Measurements from ENCODE around the gene SSBP4. TPM values are rescaled to one million over a fixed set of nuclear protein-coding genes. Genes with fewer than 3 reads are reported as not detected.

The SSBP4 gene
- total RNA-seq, 1 experiment from 2014 or later = 25.7 TPM

DNA sequence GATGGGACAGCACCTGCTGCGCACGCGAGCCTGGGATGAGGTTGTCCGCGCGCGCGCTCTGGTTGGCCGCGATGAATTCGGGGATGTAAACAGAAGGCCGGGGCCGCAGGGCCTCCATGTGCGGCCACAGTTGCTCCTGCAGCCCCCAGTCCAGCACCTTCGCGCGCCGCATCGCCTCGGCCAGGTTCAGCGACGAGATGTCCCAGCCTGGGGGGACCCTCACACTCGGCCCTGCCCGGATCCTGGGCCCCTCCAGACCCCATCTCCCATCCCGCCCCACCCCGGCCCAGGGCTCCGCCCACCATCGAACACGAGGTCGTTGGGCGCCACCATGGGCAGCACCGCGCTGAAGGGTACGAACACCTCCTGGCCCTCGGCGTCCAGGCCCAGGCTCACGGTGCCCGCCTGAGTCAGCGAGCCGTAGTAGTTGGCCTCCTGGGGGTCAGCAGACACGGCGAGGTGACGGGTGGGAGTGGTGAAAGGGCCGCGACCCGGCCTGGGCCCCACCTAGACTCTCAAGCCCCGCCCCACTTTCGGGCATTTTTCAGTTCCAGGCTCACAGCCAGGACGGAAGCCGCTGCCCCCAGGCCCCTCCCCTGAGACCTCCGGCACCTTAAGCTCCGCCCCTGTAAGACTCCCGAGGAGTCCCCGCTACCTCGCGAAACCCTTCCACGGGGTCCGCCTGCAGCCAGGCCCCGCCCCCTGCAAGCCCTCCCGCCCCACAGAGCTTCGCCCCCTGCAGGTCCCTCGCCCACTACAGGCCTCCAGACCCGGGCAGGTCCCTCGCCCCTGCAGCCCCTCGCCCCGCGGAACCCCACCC is 17.7 kb downstream of the SSBP4 start:
- in situ Hi-C loops (cut with HindIII; ENCODE audit: low pct_unique_long_range_greater_than_20kb, low sequenced_read_pairs) = no loop called here
- peak; percentile 86 for DNase-seq (ENCODE audit: low read depth, low spot score)

DNA sequence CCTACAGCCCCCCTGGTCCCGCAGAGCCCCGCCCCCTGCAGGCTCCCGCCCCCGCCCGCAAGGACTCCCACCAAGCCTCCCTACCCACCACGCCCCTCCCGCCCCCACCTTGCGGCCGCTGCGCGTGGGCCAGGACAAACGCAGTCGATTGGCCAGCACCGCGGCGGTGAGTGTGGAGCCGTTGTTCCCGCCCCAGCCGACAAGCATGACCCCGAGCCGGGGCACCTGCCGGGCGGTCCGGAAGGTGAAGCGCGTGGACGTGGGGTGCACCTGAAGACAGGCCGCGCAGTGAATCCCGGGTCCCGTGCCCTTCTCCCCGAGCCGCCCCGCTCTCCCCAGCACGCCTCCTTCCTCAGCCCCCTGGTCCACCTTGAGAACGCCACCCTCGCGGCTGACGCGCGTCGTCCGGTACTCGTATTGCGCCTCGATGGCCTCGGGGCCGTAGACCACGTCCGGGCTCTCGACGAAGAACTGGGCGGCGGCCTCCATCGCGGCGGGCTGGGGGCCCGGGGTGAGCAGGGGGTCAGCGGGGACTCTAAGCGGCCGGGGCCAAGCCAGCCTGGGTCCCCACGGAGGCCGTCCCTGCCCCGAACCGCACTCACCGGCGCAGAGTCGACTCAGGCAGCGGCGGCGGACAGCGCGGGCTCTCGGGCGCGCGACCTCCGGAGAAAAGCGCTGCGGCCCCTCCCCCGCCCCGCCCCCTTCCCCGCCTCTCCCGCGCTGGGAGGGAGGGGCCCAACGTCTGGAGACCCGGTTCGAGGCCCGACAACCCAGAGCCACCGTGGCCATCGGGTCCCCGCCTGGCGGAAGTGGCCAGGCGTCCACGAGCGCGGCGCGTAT is 18.5 kb downstream of the SSBP4 start, which contains the start of gene ISYNA1:
ISYNA1 (minus strand) TSS at position 643 of the 840 bp plus-strand sequence; CDS start at position 489, 154 bp downstream.
- in situ Hi-C loops (cut with HindIII; ENCODE audit: low pct_unique_long_range_greater_than_20kb, low sequenced_read_pairs) = no loop called here
- peak; percentile 44 for DNase-seq (ENCODE audit: low read depth, low spot score)

DNA sequence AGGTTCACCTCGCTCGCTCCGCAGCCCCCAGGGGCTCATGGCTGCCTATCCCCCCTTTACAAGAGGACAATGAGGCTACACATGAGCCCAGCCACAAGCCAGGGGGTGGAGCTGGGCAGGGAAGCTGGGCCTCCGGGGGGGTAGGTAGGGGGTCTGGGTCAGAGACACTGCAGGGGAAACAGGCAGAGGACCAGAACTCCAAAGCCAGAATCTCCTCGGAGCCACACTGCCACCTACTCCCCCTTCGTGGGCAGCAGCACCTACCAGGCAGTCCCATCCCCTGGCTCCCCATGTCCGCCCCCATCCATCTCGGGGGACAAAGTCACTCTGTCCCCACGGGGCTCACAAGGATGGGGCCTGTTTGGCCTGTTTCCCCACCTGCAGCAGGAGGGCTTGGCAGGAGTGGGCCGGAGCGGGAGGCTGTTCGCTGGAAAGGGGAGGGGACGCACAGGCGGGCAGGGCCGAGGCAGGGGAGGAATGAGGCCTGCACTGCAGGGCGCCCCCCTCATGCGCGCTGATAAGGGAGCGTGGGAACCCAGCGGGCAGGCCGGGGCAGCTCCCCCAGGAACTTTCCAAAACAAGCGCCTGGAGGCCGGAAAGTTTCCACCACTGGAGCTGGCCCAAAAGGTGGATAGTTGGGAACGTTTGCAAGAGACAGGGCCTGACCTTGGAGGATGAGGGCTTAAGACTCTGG is 19.3 kb downstream of the SSBP4 start:
- in situ Hi-C loops (cut with HindIII; ENCODE audit: low pct_unique_long_range_greater_than_20kb, low sequenced_read_pairs) = no loop called here

DNA sequence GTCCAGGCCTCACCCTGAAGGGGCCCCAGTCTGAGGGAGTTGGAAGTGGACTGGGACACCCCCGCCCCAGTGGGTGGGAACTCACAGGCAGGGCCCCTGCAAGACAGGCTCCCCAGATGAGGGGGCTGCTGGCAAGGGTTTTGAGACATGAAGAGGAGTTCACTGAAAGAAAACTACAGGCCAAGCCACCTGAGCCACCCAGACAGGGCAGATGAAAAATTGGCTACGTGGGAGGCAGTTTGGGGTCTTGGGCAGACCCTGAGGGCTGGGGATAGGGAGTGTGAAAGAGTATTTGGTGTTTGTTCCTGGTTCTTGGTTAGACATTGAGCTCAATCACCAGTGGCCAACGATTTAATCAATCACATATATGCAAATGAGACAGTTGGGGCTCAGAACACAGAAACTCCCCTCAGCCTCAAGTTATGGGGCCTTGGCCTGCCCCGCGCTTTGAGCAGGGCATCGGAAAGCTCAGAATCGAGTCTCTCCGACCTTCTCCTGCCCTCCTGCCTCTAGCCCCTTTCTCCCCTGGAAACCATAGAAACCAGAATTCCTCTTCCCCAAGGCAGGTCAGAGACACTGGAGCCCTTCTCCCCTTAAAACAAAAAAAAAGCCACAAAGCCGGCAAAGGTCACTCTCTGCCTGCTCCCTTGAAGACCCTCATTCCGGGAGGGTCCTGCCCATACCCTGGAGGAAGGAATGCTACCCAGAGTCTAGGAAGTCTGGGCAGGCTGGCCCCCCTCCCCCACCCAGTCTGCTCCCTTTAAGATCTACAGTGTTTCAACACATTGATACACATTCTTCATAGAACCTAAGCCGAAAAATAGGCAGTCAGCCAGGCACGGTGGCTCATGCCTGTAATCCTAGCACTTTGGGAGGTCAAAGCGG is 20.1 kb downstream of the SSBP4 start:
- no peak for DNase-seq (ENCODE audit: low read depth, low spot score)
- in situ Hi-C loops (cut with HindIII; ENCODE audit: low pct_unique_long_range_greater_than_20kb, low sequenced_read_pairs) = no loop called here

More for the DNA sequence above, 19.3 kb downstream of the SSBP4 start:
- DNase-seq (ENCODE audit: low read depth, low spot score) = no peak

DNA sequence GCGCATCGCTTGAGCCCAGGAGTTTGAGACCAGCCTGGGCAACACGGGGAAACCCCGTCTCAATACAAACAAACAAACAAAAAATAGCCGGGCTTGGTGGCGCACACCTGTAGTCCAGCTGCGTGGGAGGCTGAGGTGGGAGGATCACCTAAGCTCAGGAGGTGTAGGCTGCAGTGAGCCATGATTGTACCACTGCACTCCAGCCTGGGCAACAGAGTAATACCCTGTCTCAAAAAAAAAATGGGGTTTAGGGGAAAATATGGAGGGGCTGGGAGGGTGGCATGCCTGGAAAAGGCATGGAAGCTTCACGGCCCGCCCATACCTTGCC is 20.7 kb downstream of the SSBP4 start:
- no peak for DNase-seq (ENCODE audit: low read depth, low spot score)
- in situ Hi-C loops (cut with HindIII; ENCODE audit: low pct_unique_long_range_greater_than_20kb, low sequenced_read_pairs) = no loop called here

DNA sequence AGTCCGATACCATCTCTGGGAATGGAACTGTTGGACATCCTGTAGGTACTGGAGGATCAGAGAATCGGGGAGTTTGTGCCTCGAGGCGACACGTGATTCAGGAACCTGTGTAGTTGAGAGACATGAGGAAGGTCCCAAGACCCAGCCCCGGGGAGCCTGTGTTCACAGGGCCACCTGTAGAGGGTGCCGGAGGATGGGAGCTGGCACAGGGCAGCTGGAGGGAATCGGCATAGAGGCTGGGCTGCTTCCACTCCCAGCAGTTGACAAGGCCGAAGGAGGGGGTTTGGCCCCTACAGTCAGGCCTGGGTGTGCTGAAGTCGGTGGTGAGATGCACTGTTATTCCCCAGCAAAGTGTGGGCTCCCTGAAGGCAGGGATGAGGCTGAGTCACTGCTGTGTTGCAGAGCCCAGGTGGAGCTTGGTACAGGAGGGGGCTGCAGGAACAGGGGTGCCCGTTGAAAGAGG is 21.2 kb downstream of the SSBP4 start:
- in situ Hi-C loops (cut with HindIII; ENCODE audit: low pct_unique_long_range_greater_than_20kb, low sequenced_read_pairs) = no loop called here
- DNase-seq (ENCODE audit: low read depth, low spot score) = peak; percentile 52

DNA sequence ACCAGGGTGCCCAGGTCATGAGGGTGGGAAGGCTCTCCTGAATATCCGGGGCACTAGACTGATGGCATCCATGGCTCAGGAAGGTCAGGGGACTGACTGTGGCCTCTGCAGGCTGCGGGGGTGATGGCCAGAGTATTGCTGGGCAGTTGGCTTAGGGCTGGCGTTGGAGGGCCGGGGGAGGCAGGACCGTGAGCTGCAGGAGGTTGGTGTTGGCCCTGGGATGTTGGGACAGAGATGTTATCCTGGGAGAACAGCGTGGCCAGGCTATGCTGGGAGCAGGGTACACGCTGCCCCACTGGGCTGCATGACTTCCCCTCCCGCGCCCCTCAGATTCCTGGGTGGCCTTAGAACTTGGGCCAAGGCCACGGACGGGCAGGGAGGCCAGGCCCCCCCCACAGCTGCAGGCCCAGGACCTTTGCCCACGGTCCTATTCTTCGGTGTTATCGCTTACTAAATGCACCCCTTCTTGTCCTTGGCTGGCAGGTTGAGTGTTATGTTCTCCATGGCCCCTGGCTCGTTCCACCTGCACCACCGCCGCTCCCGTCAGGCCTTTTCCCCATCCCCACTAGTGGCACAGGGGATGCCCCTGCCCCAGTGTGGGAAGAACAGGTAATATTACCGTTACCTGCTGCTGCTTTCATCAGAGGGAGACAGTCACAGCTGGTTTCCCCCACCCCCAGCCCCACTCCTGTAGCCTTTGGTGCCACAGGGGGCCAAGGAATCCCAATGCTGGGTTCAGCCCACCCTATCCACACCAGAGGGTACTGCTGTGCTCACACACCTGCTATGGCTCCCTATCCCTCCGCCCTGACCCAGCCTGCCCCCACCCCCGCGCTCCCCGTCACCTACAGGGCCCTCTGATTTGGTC is 22.0 kb downstream of the SSBP4 start:
- DNase-seq (ENCODE audit: low read depth, low spot score) = no peak
- in situ Hi-C loops (cut with HindIII; ENCODE audit: low pct_unique_long_range_greater_than_20kb, low sequenced_read_pairs) = no loop called here

DNA sequence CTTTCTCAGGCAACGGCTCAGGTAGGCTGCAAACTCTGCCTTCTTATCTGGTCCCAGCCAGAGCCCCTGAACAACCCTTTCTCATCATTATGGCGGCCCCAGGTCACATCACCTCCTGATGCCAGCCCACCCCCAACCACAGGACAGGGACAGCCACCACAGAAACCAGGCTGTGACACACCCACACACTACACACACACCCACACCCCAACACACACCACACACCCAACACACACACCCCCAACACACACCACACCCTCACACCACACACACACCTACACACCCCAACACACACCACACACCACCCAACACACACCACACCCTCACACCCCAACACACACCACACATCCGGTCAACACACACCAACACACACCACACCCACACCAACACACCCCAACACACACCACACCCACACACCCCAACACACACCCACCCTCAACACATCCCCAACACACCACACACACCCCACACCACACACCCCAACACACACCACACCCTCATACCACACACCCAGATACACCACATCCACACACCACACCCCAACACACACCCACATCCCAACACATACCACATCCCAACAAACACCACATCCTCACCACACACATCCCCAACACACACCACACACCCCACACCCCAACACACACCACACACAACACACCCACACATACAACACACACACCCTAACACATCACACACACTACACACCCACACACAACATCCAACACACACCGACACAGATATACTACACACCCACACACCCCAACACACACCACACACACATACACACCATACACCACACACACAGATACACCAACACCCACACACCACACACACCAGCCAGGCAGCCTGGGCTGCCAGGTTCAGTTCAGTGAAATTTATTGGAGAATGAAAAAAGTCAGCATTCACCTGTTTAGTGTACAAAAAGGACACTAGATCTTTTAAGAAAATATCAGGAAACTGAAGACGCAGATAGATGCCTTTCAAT is 22.9 kb downstream of the SSBP4 start:
- in situ Hi-C loops (cut with HindIII; ENCODE audit: low pct_unique_long_range_greater_than_20kb, low sequenced_read_pairs) = no loop called here
- no peak for DNase-seq (ENCODE audit: low read depth, low spot score)

DNA sequence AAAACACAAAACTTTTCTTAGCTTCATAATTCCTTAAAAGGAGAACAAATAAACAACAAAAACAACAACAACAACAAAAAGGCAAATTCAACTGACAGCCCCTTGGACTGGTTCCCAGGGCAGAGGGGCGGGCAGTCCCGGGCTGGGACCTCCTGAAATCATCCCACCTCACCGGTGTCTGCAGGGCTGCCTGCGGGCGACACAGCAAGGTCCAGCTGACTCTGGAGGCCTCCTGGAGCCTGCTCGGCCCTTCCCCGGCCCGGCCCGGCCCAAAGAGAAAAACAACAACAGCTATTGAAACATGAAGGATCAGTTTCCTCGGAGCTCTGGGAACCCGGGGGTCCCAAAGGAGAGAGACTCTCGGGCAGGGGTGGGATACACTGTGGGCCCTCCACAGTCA is 23.7 kb downstream of the SSBP4 start:
- in situ Hi-C loops (cut with HindIII; ENCODE audit: low pct_unique_long_range_greater_than_20kb, low sequenced_read_pairs) = no loop called here
- no peak for DNase-seq (ENCODE audit: low read depth, low spot score)

DNA sequence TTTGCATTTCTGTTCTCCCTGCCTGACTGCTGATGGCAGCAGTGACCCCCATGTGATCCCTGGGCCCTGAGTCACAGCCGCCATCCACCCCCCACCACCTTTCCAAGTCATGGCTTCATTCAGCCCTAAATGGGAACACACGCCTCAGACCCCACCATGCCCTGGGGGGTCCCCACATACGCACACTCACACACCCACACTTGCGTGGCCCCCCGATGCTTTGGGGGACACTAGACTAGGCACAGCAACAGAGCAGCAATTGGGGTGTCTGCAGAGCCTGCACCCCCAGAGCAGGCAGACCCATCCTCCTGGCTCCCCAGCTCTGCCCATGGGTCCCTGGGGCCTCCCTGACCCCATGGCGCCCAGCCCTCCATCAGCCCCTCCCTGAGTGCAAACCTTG is 24.2 kb downstream of the SSBP4 start:
- no peak for DNase-seq (ENCODE audit: low read depth, low spot score)
- in situ Hi-C loops (cut with HindIII; ENCODE audit: low pct_unique_long_range_greater_than_20kb, low sequenced_read_pairs) = no loop called here

DNA sequence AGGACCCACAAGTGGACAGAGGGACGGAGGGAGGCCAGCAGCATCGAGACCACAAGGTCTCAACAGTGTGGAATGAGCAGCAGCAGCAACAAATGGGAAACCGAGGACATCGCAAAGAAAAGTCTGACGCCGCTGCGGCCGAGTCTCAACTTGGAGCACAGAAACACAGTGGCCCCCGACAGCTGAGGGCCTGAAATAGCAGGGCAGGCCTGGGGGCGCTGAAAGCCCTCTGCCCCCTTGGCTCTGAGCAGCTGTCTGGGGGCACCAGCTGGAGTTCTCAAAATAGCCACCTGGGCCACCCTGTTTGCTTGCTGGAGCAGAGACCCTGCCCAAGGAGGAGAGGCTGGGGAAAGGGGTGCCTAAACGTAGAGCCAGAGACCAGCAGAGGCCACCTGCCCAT is 24.6 kb downstream of the SSBP4 start:
- no peak for DNase-seq (ENCODE audit: low read depth, low spot score)
- in situ Hi-C loops (cut with HindIII; ENCODE audit: low pct_unique_long_range_greater_than_20kb, low sequenced_read_pairs) = no loop called here

DNA sequence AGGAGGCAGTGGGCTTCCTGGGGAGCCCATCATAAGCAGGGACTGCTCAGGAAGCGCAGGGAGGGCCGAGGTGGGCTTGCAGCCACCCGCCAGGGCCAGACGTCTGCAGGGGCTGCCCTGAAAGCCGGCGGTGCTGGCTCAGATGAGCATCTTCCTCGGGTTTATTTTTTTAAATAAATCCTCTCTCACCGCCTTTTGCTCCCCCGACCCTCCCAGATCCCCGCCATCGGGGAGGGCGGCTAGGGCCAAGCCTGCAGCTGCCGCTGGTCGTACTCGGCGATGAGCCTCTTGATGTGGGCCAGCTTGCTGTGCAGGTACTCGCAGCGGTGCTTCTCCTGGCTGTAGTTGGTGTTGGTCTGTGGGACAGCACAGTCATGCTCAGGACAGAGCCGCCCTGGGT is 25.3 kb downstream of the SSBP4 start:
- no peak for DNase-seq (ENCODE audit: low read depth, low spot score)
- in situ Hi-C loops (cut with HindIII; ENCODE audit: low pct_unique_long_range_greater_than_20kb, low sequenced_read_pairs) = no loop called here

DNA sequence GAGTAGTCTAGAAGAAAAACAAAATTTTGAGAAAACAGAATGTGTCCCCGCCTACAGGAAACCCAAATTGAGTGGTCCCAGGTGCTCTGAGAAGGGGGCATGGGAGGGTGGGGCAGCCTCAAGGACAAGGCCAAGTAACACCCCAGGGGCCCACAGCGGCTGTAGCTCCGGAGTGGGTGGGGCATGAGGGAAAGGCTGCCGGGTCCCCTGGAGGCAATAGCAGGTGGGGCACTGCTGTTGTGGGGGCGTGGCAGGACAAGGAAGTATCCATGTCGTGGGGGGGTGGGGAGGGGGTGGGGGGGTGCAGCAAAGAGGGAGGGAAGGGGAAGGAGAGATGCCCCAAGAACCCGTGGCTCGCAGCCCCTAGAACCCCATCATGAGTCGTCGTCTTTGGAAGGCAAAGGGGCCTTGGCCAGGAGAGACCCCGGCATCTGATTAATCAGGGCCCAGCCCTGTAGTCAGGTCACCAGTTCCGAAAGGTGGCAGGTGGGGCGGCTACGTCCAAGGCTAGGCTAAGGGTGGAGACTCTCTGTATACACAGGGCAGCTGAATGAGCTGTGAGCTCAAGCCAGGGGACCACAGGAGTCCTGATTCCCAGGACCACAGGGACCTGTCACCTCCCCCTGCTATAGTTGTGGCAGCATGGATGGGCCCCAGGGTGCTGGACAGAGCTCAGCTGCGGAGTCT is 26.2 kb downstream of the SSBP4 start:
- no peak for DNase-seq (ENCODE audit: low read depth, low spot score)
- in situ Hi-C loops (cut with HindIII; ENCODE audit: low pct_unique_long_range_greater_than_20kb, low sequenced_read_pairs) = no loop called here

DNA sequence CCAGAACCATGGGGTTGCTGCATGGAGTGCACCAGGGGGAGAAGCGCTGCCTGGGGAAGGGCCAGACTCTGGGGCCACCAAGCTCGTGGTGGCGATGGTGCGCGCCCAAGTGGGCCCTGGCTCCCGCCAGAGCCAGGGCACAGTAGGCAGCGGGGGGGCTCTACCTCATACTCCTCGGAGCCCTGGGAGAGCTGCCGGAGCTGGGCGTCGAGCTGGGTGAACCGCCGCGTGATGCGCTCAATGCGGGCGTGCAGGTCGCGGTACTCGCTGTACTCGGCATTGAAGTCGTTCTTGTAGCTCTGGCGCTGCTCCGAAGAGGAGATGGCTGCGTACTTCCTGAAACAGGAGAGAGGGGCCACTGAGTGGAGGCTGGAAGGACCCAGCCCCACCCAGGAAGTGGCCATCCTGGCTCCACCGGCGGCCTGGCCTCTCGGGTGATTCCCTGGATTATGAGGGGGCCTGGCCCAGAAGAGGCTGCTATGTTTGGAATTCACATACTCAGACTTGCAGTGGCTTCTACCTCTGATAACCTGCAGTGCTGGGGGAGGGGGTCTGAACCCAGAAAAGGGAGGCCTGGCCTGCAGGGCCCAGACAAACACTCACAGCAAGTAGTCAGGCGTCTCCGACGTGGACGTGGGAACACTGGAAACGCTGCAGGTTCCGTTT is 27.1 kb downstream of the SSBP4 start:
- DNase-seq (ENCODE audit: low read depth, low spot score) = no peak
- in situ Hi-C loops (cut with HindIII; ENCODE audit: low pct_unique_long_range_greater_than_20kb, low sequenced_read_pairs) = no loop called here
